ENCODE measurements around the gene TCF23. TPM values are rescaled to one million over a fixed set of nuclear protein-coding genes. Genes with fewer than 3 reads are reported as not detected.

TCF23 gene
- total RNA-seq (2012; rRNA removed) (not detected in 2 replicates), polyA plus RNA-seq (2012; rRNA removed) (not detected in 2 replicates), Bru-seq, nascent RNA (not detected), BruChase-seq, experiment 1, labeled RNA remaining after a 6-hour chase (not detected), BruChase-seq, experiment 2, labeled RNA remaining after a 2-hour chase (not detected)
- polyA plus RNA-seq (2012; cell fraction: cytosol; rRNA removed), result not detected in 2 replicates
- not detected in 2 replicates for polyA plus RNA-seq (2012; cell fraction: nucleus; rRNA removed; ENCODE audit: low replicate concordance)
- long read RNA-seq, result 0 reads

DNA sequence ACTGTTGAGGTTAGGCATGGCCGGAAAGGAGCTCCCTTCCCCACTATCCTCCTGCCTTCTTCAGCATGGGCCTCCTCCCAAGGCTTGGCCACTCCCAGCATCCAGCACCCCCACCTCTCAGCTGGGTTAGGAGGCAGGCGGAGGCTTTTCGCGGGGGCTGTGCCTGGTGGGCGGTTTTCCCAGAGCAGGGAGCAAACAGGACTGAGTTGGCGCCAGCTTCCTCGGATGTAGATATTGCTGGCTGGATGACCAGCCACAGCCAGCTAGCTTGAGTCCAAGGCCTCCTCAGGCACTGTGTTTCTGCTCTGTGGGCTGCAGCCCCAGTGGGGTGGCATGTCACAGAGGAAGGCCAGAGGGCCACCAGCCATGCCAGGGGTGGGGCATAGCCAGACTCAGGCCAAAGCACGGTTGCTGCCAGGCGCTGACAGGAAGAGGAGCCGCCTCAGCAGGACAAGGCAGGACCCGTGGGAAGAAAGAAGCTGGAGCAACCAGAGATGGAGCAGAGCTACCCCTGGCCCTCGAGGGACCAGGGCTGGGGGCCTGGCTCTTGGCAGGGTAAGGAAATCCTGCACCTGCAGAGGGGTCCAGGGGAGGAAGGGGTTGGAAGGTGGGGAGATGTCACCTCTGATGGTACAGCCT, at the start of gene TCF23:
Gene TCF23, plus strand, starts transcription at position 204 of the 639 bp plus-strand sequence. Its CDS starts 130 bp downstream, at position 334.
- intact Hi-C loops (cut with micrococcal nuclease), result no loop called here
- H2AFZ ChIP-seq (replicated peaks; ENCODE audit: low read length, poor library complexity), result peak within 1 kb of the TSS; percentile 5
- no peak within 1 kb of the TSS for H3K4me3 ChIP-seq (ENCODE audit: insufficient read depth, low read depth, low read length)
- H3K9me1 ChIP-seq (ENCODE audit: insufficient read depth, low read length), result no peaks in the 10 kb centered on the region; the same call in 1 of the 2 replicates
- no peaks in the 10 kb centered on the region for H3K36me3 ChIP-seq (ENCODE audit: control insufficient read depth, insufficient read depth, low read length)
- H2AK5ac ChIP-seq (ENCODE audit: low read depth, low read length), result no peak within 1 kb of the TSS
- H2BK120ac ChIP-seq (ENCODE audit: low read depth, low read length), result no peak within 1 kb of the TSS
- H3K27ac ChIP-seq (ENCODE audit: insufficient read depth, low read length), result no peak within 1 kb of the TSS
- H3K4me2 ChIP-seq (ENCODE audit: low read depth, low read length), result no peak within 1 kb of the TSS
- H4K8ac ChIP-seq (ENCODE audit: low read depth in 2 of 2, low read length in 2 of 2), result no peak within 1 kb of the TSS
- H3K18ac ChIP-seq (ENCODE audit: low read depth, low read length), result no peak within 1 kb of the TSS
- no peak within 1 kb of the TSS for H3K56ac ChIP-seq (ENCODE audit: extremely low read depth, insufficient read depth, low read length)
- H3K9me3 ChIP-seq (ENCODE audit: control insufficient read depth, insufficient read depth, low read length), result no peaks in the 10 kb centered on the region
- H3K23ac ChIP-seq (ENCODE audit: low read depth, low read length), result no peak within 1 kb of the TSS
- 51% methylated on average over 7 of the region's 12 CpGs; no CpG with 5 or more reads in 1 of the 2 experiments for WGBS, 2 experiments (ENCODE audit: extremely low coverage in 2 of 2, insufficient read length in 1 of 2)
- H3K27me3 ChIP-seq (ENCODE audit: control insufficient read depth, insufficient read depth, low read length), result peaks cover 31% of the 10 kb centered on the region
- no peaks in the 10 kb centered on the region for H3K4me1 ChIP-seq (ENCODE audit: control insufficient read depth, insufficient read depth, low read length)
- no peak for ATAC-seq (ENCODE audit: low read depth)
- ChIA-PET CTCF (interaction anchor here (0.5 to 0.6 kb wide), 2 partner anchors 13 to 21 kb away, joined by 3 to 5 read pairs; no protein-coding TSS in a partner anchor), POLR2A (ENCODE audit: unreplicated experiment) (no interaction called here)
- no peak within 1 kb of the TSS for H4K5ac ChIP-seq (ENCODE audit: low read depth, low read length)
- no peak within 1 kb of the TSS for H2AK9ac ChIP-seq (replicated peaks; ENCODE audit: low read depth, low read length, poor library complexity)
- no peak within 1 kb of the TSS for H2BK5ac ChIP-seq (ENCODE audit: low read depth, low read length, poor library complexity, severe bottlenecking)
- no TSS peak for BruUV-seq (replicated peaks)
- no peak within 1 kb of the TSS for H2BK20ac ChIP-seq (ENCODE audit: low read depth, low read length)
- H4K91ac ChIP-seq (ENCODE audit: insufficient read depth, low read depth, low read length), result no peak within 1 kb of the TSS
- no peak within 1 kb of the TSS for H3K4ac ChIP-seq (ENCODE audit: low read depth, low read length)
- in situ Hi-C loops (cut with MboI; ENCODE audit: low sequenced_read_pairs), result no loop called here
- H3K14ac ChIP-seq (replicated peaks; ENCODE audit: low read depth, low read length), result no peak within 1 kb of the TSS
- no peak for DNase-seq
- dilution Hi-C loops (cut with HindIII; ENCODE audit: low sequenced_read_pairs, unreplicated experiment), result no loop called here
- no peaks in the 10 kb centered on the region for H4K20me1 ChIP-seq (ENCODE audit: insufficient read depth, low read length)
- H2BK15ac ChIP-seq (ENCODE audit: low read depth, low read length), result no peak within 1 kb of the TSS
- no peaks in the 10 kb centered on the region for H3K79me1 ChIP-seq (ENCODE audit: low read depth in 1 of 2, low read length in 2 of 2)
- no peak within 1 kb of the TSS for H3K9ac ChIP-seq (ENCODE audit: low read depth, low read length)
- no peak for TF ChIP-seq MXI1 (IDR thresholded peaks at IDR 0.05; ENCODE audit: borderline replicate concordance, low read depth, low read length)
- TF ChIP-seq CHD1 (IDR thresholded peaks at IDR 0.05; ENCODE audit: low read depth, low read length), result no peak
- TF ChIP-seq MAFK (IDR thresholded peaks at IDR 0.05; ENCODE audit: low read depth, low read length), result no peak
- TF ChIP-seq, protein P1, sequence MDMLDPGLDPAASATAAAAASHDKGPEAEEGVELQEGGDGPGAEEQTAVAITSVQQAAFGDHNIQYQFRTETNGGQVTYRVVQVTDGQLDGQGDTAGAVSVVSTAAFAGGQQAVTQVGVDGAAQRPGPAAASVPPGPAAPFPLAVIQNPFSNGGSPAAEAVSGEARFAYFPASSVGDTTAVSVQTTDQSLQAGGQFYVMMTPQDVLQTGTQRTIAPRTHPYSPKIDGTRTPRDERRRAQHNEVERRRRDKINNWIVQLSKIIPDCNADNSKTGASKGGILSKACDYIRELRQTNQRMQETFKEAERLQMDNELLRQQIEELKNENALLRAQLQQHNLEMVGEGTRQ (IDR thresholded peaks at IDR 0.05; ENCODE audit: low read depth, low read length), result no peak
- TF ChIP-seq SMC3 (IDR thresholded peaks at IDR 0.05; ENCODE audit: low read depth, low read length), result no peak
- no peak for TF ChIP-seq BHLHE40 (IDR thresholded peaks at IDR 0.05; ENCODE audit: low read depth, low read length)
- TF ChIP-seq, protein P2, sequence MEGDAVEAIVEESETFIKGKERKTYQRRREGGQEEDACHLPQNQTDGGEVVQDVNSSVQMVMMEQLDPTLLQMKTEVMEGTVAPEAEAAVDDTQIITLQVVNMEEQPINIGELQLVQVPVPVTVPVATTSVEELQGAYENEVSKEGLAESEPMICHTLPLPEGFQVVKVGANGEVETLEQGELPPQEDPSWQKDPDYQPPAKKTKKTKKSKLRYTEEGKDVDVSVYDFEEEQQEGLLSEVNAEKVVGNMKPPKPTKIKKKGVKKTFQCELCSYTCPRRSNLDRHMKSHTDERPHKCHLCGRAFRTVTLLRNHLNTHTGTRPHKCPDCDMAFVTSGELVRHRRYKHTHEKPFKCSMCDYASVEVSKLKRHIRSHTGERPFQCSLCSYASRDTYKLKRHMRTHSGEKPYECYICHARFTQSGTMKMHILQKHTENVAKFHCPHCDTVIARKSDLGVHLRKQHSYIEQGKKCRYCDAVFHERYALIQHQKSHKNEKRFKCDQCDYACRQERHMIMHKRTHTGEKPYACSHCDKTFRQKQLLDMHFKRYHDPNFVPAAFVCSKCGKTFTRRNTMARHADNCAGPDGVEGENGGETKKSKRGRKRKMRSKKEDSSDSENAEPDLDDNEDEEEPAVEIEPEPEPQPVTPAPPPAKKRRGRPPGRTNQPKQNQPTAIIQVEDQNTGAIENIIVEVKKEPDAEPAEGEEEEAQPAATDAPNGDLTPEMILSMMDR (conservative IDR thresholded peaks at IDR 0.05; ENCODE audit: low read depth, low read length), result no peak
- TF ChIP-seq MAZ (IDR thresholded peaks at IDR 0.05; ENCODE audit: borderline replicate concordance, low read depth, low read length), result no peak
- no peak for TF ChIP-seq RFX5 (IDR thresholded peaks at IDR 0.05; ENCODE audit: low read depth, low read length)
- TF ChIP-seq POLR2A (IDR thresholded peaks at IDR 0.05; ENCODE audit: low read depth, low read length), result no peak
- TF ChIP-seq FOS (IDR thresholded peaks at IDR 0.05; ENCODE audit: low read depth, low read length), result no peak
- TF ChIP-seq CEBPB (IDR thresholded peaks at IDR 0.05; ENCODE audit: low read depth, low read length), result no peak
- TF ChIP-seq NFE2L2 (IDR thresholded peaks at IDR 0.05; ENCODE audit: low read depth, low read length), result no peak
- TF ChIP-seq RCOR1 (IDR thresholded peaks at IDR 0.05; ENCODE audit: insufficient replicate concordance, low read length), result no peak
- TF ChIP-seq, protein P3, sequence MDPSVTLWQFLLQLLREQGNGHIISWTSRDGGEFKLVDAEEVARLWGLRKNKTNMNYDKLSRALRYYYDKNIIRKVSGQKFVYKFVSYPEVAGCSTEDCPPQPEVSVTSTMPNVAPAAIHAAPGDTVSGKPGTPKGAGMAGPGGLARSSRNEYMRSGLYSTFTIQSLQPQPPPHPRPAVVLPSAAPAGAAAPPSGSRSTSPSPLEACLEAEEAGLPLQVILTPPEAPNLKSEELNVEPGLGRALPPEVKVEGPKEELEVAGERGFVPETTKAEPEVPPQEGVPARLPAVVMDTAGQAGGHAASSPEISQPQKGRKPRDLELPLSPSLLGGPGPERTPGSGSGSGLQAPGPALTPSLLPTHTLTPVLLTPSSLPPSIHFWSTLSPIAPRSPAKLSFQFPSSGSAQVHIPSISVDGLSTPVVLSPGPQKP (IDR thresholded peaks at IDR 0.05; ENCODE audit: borderline replicate concordance, low read depth, low read length), result no peak
